GM18526 (cell line): ENCODE results near the gene MED13L.

Experiments used
- POLR2A ChIP-seq: IDR thresholded peaks from 3 replicates; pipeline ENCODE4 v1.6.1; 2011; ENCODE audit not compliant: insufficient read length; ENCODE audit errors: extremely low read depth

Gene MED13L

DNA sequence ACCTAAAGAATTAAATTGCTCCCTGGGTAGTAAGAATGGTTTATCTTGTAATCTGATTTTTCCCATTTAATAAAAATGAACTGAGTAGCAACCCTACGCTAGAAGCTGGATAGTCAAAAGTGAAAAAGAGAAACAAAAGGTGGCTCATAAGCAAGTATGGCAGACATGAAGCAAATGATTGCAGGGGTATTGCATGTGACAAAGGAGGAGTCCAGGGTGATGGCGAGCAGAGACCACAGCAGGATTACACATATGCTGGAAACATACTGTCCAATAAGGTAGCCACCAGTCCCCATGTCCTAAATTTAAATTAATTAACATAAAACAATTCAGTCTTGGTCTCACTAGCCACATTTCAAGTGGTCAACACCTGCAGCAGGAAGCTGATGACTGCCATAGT, 283.8 kb downstream of the MED13L start:
- no peak for TF ChIP-seq POLR2A

DNA sequence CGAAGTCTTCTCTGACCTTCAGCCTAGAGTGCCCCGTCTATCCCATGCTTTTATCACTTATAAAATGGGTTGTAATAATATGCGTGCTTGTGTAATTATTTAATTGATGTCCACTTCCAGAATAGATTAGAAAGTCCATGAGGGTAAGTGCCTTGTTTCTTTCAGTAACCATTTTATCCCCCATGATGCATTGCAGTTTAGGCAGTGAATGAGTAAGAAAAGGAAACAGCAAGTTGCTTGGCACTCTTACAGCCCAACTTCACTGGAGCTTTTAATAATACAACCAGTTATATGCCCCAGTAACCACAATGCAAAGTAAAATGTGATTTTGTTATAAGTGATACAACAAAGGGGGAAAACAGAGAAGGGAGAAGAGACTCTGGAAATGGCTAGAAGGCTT, 287.3 kb downstream of the MED13L start:
- TF ChIP-seq POLR2A, result no peak

DNA sequence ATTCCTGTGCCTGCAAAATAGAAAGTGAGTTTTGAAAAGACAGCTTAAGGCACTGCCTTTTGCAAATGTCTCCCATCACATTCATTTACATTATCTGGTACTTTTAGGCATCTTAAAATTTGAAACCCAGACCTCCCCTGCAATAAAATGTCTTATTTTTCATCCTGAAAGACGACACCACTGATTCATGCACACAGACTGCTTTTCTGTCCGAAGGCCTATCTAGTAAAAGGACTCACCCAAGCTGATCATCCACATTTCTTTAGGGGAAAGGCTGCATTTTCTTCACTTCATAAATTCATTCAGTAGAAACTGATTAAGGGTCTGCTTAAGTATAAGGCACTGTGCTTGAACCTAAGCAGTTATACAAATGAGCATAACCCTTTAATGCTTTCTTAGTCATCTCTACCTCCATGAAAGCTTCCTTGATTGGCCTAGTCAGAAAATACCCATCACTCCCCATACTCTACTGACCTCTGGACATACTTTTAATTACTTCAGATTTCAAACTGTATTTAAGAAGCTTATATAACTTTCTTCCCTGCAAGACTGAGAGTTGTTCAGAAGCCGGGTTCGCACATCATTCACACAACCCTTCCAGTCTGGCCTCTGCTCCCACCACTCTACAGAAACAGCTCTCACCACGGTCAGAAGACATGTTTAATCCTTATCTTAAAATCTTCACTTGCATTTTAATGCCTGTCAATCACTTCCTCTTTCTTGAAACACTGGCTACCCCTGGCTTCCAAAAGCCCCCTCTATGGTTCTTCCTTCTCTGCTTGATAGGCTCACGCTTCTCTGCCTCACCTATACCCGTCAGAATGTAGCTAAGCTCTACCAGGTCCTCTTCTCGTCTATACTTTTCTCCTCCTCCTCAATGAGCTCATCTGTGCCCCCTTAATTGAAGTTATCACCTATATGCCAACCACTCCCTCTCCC, 288.6 kb downstream of the MED13L start:
- no peak for TF ChIP-seq POLR2A

DNA sequence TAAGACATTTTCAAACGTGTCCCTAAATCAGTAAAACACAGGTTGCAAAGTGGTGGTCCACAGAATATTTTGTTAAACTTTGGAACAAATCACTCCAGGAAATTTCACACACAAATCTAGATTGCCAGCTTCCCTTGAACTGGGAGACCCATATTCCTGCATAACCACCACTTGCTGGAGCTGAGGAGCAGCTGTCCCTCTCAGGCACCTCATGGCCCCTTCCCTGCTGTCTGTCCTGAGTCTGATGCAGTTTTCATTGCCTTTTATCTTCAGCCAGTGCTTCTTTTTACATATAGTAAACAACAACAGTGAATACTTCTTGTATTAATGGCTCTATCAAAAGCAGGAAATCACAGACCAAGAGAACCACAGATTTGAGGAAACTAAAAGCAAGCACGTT, 289.3 kb downstream of the MED13L start:
- TF ChIP-seq POLR2A, result no peak

DNA sequence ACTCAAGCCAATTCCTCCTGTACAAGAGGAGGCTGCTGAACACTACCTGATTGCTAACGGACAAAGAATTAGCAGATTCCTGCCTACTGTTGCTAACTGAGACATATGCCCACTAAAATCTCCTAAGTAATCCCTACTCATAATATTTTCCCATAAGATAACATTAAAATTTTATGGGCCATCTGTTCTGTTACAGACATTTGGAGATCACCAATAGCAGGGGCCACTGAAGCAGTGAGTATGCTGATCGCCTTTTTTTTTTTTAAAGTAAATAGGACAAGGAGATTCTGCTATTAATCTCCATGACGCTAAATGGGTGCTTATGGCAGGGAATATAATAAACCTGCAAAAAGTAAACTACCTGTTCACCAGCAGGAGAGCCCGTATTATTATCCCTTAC, 292.9 kb downstream of the MED13L start:
- no peak for TF ChIP-seq POLR2A

DNA sequence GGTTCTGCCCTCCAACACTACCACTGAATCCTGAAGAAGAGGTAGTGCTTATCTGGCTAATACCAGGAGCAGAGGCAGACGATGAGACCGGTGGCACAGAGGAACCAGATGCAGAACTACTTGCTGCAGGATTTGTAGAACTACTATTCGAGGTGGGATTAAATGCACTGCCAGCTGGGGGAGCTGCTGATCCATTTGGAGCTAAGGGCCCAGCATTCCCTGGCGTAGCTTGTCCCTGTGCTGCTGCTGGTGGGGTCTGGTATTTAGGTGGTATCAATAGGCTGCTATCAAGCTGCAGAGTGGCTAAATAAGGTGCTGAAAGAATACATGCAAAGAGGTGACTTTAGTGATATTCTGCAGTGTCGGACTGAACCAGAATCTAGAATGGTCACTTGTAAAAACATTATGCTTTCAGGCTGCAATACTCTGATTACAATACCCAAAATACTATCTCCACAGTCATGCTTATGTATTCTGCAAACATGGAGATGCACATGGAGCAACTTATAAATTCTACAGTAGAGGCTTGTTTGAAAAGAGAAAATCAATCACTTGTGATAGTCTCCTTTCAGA, 294.2 kb downstream of the MED13L start:
- TF ChIP-seq POLR2A, result no peak

DNA sequence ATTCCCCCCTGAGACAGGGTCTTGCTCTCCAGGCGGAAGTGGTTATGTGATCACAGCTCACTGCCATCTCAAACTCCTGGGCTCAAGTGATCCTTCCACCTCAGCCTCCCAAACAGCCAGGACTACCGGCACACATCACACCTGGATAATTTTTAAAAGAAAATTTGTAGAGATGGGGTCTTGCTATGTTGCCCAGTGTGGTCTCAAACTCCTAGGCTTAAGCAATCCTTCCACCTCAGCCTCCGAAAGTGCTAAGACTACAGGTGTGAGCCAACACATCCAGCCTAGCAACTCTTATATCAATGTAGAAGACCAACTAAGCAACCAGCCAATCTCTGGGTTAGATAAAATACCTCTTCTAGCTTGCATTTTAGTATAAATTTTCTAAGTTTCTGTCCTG, 297.2 kb downstream of the MED13L start:
- TF ChIP-seq POLR2A, result no peak

DNA sequence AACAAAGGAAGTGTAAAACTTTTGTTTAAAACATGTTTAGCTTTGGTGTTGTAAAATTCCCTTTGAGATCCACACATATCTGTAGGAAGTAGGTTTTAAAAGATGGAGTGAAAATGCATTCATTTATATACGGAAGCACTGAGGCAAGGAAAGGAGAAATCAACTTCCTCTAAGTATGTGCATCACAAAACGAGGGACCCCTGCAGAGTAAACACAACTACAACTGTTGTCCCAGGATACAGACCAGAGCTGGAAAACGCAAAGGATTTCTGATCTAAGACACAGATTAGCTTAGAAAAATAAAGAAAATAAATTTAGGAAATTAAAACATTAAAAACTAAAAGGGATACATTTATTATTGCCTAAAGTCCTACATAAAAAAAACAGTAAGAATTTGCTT, 297.6 kb downstream of the MED13L start:
- TF ChIP-seq POLR2A, result no peak

DNA sequence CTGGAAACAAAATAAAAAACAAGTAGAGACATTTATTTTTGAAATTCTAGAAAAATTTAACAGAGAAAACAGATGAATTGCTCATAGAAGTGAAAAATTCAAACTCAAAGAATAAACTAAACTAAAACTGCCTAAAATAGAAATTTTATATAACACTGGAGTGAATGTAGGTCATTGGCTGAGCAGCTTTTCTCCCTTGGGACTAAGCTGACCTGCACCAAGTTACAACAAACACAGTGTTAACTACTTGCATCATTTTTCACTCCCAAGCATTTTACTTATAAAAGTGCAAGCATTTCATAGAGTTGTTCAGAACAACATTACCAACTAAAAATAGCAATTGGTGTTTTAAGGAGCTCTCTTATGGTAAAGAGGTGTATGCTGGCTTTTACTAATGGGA, 298.1 kb downstream of the MED13L start:
- no peak for TF ChIP-seq POLR2A

DNA sequence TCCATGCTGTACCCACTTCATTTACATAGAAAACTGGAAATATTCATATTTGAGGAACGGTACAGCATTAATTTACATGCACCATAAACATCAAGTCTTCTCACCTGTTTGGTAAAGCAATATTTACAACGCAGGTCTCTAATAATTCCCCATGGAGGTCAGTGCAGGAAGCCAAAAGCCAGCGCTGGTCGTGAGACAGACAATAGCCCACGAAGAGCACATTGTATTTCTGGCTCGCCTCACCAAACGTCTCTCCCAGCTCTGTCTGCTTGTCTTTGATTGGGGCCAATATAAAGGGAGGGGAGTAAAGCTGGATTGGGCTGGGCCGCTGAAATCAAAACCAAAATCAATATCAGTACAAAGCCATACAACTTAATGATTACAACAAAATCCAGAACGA, 302.1 kb downstream of the MED13L start:
- TF ChIP-seq POLR2A, result no peak

DNA sequence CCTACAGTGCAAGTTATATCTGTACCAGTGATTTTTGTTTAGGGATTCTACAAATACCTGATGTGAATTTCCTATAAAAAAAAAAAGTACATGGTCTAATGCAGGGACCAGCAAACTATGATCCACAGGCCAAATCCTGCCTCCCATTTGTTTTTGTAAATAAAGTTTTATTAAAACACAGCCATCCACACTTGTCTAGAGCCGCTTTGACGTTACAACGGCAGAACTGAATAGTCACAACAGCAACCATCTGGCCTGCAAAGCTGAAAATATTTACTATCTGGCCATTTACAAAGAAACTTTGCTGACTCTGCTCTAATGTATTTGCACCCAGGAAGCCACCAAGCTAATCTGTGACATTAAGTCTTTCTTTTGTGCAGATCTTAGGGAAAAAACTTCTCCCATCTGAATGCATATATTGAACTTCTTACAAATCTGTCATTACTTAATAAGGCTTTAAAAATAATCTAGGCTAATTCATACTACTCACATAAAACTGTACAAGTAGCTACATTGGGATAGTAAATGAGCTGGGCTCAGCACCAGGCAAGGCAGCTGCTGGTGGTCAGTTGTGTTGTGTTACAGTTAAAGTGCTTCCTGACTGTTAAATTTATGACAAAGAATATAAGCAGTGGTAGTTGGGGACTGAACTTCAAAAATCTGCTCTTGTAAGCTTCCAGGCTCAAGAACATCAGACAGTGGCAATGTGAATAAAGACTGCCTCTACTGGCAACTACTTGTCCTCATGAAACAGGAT, 303.3 kb downstream of the MED13L start:
- no peak for TF ChIP-seq POLR2A

DNA sequence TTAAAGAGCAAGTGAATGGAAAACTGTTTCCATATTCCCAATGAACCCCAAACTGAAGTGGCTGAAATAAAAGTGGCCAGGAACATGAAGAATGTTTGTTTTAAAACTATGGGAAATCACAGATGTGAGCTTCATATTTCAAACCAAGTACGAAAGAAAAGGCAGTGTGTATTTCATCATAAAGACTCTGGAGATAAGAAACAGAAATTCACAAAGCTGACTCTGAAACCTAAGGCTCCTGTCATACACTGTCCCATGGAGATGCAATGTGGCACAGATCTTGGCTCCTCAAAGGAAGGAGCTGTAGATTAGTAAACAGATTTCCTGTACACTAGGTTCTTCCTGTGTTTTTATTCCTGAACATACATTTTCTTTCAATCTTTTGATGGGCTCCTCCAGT, 304.4 kb downstream of the MED13L start:
- TF ChIP-seq POLR2A, result no peak

DNA sequence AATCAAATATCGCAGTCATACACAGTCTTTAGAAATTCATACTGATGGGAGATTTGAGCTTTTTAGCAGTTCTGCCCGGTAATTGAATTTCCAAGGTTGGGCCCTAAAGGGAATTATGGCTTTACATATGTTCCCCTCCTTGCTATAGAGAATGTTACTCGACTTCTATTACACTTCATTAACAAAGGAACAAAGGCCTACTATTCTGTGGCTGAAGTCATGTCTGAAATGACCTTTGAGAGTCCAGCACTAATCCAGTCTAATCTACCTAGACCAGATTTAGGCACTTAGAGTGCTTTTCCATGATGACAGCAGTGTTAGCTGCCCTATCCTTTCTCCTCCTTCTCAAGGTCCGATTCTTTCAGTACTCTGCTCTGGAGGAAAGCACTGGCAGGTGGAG, 305.3 kb downstream of the MED13L start:
- no peak for TF ChIP-seq POLR2A

DNA sequence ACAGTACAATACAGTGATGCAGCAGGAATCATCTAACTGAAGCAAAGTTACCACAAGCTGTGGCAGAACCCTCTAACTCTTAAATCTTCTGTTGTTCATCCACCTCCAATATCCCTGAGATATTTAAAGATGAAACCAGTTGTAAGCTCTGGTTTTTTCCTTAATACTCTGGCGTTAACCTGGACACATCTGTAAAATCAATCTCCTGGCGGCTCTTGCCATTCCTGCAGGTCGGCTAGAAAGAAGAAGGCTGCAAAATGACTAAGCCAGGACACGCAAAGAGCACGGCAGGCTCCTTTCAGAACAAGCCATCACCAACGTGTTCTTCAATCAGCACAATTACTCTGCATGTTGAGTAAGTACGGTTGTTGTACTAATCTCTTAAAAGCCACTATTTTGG, 309.3 kb downstream of the MED13L start:
- no peak for TF ChIP-seq POLR2A

DNA sequence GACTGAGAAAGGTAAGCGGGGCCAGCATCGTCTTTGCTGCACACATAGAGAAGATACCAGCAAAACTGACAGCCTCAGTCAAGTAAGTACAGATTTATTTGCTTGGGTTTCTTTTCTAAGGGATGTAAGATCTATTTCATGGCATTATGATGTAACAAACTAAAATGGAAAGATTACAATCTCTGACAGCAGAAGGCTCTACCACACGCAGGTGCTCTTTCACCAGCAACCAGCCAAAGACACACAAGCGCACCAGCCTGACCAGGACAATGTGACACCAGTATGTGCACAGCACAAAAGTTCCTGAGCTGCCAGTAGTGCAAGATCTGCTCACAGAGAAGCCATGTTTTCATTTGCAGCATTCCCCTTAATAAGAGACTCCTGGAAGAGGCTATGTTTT, 311.1 kb downstream of the MED13L start:
- TF ChIP-seq POLR2A, result no peak

DNA sequence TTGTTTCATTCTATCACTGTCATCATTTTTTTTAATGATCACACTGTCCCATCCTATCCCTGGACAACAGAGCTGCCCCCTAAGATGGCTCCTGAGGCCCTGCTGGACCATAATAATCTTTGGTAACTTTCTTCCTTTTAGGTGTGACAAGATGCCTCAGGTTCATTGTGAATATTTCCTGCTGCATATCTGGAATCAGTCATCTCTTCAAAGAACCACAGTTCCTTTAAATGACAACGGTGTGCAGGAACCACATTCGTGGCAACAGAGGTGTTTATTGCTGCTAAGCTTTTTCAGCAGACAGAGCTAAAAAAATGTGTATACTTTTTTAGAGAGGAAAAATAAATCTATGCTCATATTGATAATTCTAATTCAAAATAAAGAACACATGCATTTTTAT, 312.9 kb downstream of the MED13L start:
- TF ChIP-seq POLR2A, result no peak
